Osteocyte (in vitro differentiated cells): ENCODE measurements around the gene MYH9. TPM values are rescaled to one million over a fixed set of nuclear protein-coding genes. Genes with fewer than 3 reads are reported as not detected.

Experiments
- DNase-seq: peaks from one replicate; pipeline ENCODE4 v3.0.0; 2021; ENCODE audit warnings: mixed read lengths; ENCODE audit not compliant: unreplicated experiment; ENCODE audit errors: extremely low spot score
- H3K27ac Mint-ChIP-seq: one replicate; pipeline ENCODE4 v1.8.0; 2021; ENCODE audit warnings: mild to moderate bottlenecking, mixed read lengths; ENCODE audit not compliant: unreplicated experiment
- H3K27me3 Mint-ChIP-seq: one replicate; pipeline ENCODE4 v1.8.0; 2021; ENCODE audit warnings: mixed read lengths; ENCODE audit not compliant: unreplicated experiment
- H3K36me3 Mint-ChIP-seq: one replicate; pipeline ENCODE4 v1.8.0; 2021; ENCODE audit warnings: mixed read lengths; ENCODE audit not compliant: unreplicated experiment
- H3K4me1 Mint-ChIP-seq: one replicate; pipeline ENCODE4 v1.8.0; 2021; ENCODE audit warnings: mixed read lengths; ENCODE audit not compliant: unreplicated experiment
- H3K4me3 Mint-ChIP-seq: one replicate; pipeline ENCODE4 v1.8.0; 2021; ENCODE audit warnings: mild to moderate bottlenecking, moderate library complexity, mixed read lengths; ENCODE audit not compliant: unreplicated experiment
- H3K9me3 Mint-ChIP-seq: one replicate; pipeline ENCODE4 v1.8.0; 2021; ENCODE audit warnings: mixed read lengths; ENCODE audit not compliant: unreplicated experiment
- total RNA-seq: library from RNA; stranded (reverse); gene quantifications from 2 replicates; pipeline ENCODE4 v1.2.1, GENCODE V29; 2021
- TF ChIP-seq, protein P1 (sequence below): fragments of 200-600 bp; sonication (generic); IDR thresholded peaks from 2 replicates; pipeline ENCODE4 v1.5.0; 2021; ENCODE audit warnings: antibody characterized with exemption, mild to moderate bottlenecking, moderate library complexity

The MYH9 gene
- total RNA-seq, 1 donor from 2014 or later: 938 TPM

DNA sequence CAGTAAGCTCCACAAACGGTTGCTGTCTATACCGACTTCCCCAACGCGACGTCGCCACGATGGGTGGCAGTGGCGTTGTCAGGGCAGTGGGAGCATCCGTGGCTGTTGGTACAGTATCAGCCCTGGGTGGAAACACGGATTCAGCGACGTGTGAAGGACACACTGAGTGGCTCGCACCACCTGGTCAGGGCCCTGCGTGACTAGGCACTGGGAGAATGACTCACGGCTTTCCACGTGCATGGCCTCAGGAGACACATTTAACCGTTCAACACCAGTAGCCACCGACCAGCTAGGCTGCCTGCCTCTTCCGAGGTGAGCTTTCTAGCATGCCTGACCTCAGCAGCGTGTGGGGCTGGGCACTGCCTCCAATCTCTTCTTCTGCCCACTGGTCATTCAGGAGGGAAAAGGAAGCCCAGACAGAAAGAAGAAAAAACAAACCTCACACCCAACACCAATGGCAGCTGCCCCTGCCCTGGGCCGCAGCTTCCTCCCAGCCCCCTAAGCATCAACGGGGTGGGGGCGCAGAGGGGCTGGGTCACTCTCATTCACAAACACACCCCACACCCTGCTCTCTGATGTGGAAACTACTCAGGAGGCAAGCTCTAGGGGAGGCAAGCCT lies 59.0 kb downstream of the MYH9 start:
- peak overlapping the region; percentile 58 for H3K4me3 Mint-ChIP-seq
- peaks cover 38% of the 10 kb centered on the region for H3K36me3 Mint-ChIP-seq
- no peak for DNase-seq

DNA sequence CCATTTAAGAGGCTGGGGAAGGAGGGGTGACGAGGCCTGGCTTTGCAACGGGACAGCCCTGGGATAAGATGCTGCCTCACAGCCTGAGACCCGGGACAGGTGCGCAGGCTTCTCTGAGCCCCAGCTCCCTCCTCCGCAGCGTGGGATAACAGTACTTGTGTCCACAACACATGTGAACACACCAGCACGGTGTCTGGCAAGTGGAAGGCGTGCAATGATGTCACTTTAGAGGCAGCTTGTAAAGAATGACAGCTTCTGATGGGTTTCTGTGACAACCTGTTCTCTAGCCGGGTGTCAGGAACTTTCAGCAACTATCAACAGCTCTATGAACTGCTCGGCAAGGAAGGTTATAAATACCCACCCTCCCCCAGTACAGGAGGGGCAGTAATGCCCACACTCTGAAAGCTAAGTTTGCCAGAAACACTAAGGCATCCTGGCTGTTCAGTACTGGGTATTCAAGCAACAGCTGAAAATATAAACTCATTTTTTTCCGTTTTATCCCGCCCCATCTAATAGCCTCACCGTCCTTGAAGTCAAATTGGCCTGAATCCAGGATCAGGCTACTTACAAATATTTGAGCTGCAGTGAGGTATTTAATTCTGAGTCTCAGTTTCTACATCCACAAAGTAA lies 59.7 kb downstream of the MYH9 start:
- peak overlapping the region; percentile 58 for H3K4me3 Mint-ChIP-seq
- TF ChIP-seq, protein P1, sequence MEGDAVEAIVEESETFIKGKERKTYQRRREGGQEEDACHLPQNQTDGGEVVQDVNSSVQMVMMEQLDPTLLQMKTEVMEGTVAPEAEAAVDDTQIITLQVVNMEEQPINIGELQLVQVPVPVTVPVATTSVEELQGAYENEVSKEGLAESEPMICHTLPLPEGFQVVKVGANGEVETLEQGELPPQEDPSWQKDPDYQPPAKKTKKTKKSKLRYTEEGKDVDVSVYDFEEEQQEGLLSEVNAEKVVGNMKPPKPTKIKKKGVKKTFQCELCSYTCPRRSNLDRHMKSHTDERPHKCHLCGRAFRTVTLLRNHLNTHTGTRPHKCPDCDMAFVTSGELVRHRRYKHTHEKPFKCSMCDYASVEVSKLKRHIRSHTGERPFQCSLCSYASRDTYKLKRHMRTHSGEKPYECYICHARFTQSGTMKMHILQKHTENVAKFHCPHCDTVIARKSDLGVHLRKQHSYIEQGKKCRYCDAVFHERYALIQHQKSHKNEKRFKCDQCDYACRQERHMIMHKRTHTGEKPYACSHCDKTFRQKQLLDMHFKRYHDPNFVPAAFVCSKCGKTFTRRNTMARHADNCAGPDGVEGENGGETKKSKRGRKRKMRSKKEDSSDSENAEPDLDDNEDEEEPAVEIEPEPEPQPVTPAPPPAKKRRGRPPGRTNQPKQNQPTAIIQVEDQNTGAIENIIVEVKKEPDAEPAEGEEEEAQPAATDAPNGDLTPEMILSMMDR: no peak
- DNase-seq: no peak
- no peaks in the 10 kb centered on the region for H3K9me3 Mint-ChIP-seq
- peak overlapping the region; percentile 100 for H3K27ac Mint-ChIP-seq
- H3K4me1 Mint-ChIP-seq: peaks cover 98% of the 10 kb centered on the region
- H3K27me3 Mint-ChIP-seq: no peaks in the 10 kb centered on the region
- H3K36me3 Mint-ChIP-seq: peaks cover 37% of the 10 kb centered on the region

More for the DNA sequence above, 59.0 kb downstream of the MYH9 start:
- no peaks in the 10 kb centered on the region for H3K9me3 Mint-ChIP-seq
- TF ChIP-seq, protein P1: no peak
- H3K4me1 Mint-ChIP-seq: peaks cover 98% of the 10 kb centered on the region
- peak overlapping the region; percentile 100 for H3K27ac Mint-ChIP-seq
- H3K27me3 Mint-ChIP-seq: no peaks in the 10 kb centered on the region

DNA sequence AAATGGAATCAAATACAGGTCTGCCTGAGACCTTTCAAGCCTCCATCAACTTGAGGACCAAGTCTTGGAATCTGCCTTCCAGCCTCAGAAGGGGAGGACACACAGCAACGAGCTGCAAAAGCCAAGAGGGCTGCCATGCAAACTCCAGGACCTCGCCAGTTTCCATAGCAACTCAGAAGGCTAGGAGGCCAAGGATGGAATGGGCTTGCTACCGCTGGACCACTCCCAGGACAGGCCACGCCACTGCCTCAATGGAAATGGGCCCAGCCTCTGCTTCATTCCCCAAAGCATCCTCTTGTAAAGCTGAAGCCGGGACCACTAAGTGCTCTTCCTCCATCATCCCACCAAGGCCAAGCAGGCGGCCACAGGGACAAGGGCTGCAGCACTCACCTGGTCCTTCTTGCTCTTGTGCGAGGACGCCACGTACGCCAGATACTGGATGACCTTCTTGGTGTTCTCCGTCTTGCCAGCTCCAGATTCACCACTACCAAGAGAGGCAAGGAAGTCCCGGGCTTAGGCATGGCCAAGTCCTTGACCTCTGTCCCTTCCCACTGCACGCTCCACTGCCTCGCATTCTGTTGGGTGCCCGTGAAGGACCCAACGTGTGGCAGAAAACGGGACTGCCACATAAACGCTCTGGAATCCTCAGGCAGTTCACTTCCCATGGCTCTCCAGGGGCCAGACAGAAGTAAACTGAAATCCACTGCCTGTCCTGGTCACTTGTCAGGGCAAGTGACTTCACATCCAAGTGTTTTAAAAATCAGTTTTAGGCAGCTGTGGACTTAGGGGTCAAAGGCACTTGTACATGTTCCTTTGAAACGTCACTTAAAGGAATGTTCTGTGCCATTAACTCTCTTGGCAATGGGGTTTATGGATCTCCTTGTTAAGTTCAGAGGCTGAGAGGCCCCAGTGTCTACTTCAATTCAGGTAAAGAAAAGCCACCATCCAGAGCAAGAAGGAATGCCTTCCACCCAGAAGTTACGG lies 61.3 kb downstream of the MYH9 start:
- TF ChIP-seq, protein P1: no peak
- no peaks in the 10 kb centered on the region for H3K9me3 Mint-ChIP-seq
- peak overlapping the region; percentile 100 for H3K27ac Mint-ChIP-seq
- peaks cover 89% of the 10 kb centered on the region for H3K4me1 Mint-ChIP-seq
- no peak for DNase-seq
- no peaks in the 10 kb centered on the region for H3K27me3 Mint-ChIP-seq
- H3K36me3 Mint-ChIP-seq: peaks cover 37% of the 10 kb centered on the region
- peak overlapping the region; percentile 42 for H3K4me3 Mint-ChIP-seq

DNA sequence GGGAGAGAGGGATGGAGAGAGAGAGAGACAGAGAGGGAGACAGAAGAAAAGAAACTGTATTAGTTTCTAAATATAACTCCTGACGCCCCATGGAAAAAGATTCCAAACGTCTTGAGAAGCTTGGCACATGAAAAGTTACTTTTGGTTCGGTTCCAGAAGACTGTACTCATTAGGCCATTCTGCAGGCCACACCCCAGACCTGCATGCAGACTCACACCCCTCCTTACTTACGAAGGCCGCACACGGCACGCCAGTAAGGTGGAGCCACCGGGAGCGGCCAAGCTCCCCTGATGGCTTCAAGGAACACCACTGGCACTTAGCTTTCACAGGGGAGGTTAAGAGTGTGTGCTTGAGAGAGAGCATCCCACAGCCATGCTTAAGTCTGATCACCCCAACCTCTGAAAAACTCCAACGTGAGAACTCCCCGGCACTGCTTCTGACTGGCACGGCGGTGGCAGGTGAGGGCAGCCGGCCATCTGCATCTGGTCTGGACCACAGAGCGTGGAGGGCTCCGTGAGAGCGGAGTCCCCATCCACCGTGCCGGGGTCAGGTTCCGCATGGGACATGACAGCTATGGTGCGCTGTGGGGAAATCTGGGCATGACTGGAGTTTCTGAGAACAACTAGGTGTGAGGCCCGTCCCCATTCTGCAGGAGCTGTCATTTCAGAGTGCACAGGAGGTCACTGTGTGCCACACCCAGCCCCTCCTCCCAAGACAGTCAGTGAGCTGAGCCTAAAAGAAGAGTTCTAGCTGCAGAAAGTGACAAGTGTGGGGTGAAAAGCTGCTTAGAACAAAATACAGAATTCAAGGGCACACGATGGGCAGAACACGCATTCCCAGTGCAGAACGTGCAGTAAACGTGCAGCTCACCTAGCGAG lies 62.4 kb downstream of the MYH9 start:
- Mint-ChIP-seq H3K27ac (peak overlapping the region; percentile 100), H3K27me3 (no peaks in the 10 kb centered on the region), H3K4me1 (peaks cover 80% of the 10 kb centered on the region), H3K4me3 (peak overlapping the region; percentile 49), H3K36me3 (peaks cover 35% of the 10 kb centered on the region), H3K9me3 (no peaks in the 10 kb centered on the region)
- DNase-seq: no peak
- TF ChIP-seq, protein P1: no peak
